Measurements from ENCODE around the gene FBXW7.

DNA sequence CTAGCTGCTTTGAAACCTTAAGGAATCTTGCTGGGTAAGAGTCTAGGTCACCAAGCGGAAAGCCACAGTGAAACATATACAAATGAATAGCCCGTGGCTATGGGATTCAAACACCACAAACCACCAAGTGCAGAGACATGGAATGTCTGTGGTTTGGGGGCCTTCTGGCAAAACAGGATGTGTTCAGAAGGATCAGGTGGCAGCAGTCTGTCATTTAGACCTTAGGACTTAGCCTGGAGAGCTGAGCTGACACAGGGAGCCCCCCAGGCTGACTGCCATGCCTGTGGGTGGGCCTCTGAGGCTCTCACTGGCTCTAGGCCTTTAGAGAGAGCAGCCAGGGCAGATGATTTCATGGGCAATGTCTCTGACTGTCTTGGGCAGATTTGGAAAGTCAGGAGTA, 225.6 kb downstream of the FBXW7 start:
- TF ChIP-seq POLR2A (IDR thresholded peaks at IDR 0.05) (no peak), POLR2AphosphoS5 (IDR thresholded peaks at IDR 0.05; ENCODE audit: insufficient read depth in 1 of 2, low read depth in 1 of 2) (no peak)
- TF ChIP-seq, protein P1, sequence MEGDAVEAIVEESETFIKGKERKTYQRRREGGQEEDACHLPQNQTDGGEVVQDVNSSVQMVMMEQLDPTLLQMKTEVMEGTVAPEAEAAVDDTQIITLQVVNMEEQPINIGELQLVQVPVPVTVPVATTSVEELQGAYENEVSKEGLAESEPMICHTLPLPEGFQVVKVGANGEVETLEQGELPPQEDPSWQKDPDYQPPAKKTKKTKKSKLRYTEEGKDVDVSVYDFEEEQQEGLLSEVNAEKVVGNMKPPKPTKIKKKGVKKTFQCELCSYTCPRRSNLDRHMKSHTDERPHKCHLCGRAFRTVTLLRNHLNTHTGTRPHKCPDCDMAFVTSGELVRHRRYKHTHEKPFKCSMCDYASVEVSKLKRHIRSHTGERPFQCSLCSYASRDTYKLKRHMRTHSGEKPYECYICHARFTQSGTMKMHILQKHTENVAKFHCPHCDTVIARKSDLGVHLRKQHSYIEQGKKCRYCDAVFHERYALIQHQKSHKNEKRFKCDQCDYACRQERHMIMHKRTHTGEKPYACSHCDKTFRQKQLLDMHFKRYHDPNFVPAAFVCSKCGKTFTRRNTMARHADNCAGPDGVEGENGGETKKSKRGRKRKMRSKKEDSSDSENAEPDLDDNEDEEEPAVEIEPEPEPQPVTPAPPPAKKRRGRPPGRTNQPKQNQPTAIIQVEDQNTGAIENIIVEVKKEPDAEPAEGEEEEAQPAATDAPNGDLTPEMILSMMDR (IDR thresholded peaks at IDR 0.05) = no peak
